AML-193 (cell line): Measurements from ENCODE around the gene MYO10.

Experiments
- DNase-seq, 2 experiments: peaks; one replicate each; lab custom pipeline; 2025; lab: John Stamatoyannopoulos, UW

Gene MYO10

GRCh38 chr5:16812448-16812847 is 123.6 kb downstream of the MYO10 start:
- no peak for DNase-seq

GRCh38 chr5:16810208-16810854 is 125.8 kb downstream of the MYO10 start:
- no peak for DNase-seq

- no peak for DNase-seq
Measured at GRCh38 chr5:16809395-16810207, 126.5 kb downstream of the MYO10 start.

GRCh38 chr5:16809010-16809394 is 127.1 kb downstream of the MYO10 start:
- DNase-seq, result no peak

- no peak for DNase-seq
Measured at GRCh38 chr5:16808021-16808420, 128.1 kb downstream of the MYO10 start.

GRCh38 chr5:16807547-16807864 is 128.6 kb downstream of the MYO10 start:
- DNase-seq, result no peak

- no peak for DNase-seq
Measured at GRCh38 chr5:16806711-16807546, 129.2 kb downstream of the MYO10 start.

GRCh38 chr5:16805486-16805885 is 130.6 kb downstream of the MYO10 start:
- DNase-seq, result no peak

- DNase-seq, result no peak
Measured at GRCh38 chr5:16803831-16804230, 132.3 kb downstream of the MYO10 start.

GRCh38 chr5:16800477-16800876 is 135.6 kb downstream of the MYO10 start:
- DNase-seq, result no peak

GRCh38 chr5:16799796-16800195 is 136.3 kb downstream of the MYO10 start:
- no peak for DNase-seq

GRCh38 chr5:16797951-16798350 is 138.1 kb downstream of the MYO10 start:
- no peak for DNase-seq

- DNase-seq, result no peak
Measured at GRCh38 chr5:16794269-16794913, 141.7 kb downstream of the MYO10 start.

- DNase-seq, result no peak
Measured at GRCh38 chr5:16792598-16793275, 143.4 kb downstream of the MYO10 start.

- no peak for DNase-seq
Measured at GRCh38 chr5:16791904-16792597, 144.0 kb downstream of the MYO10 start.

- DNase-seq, result peak; percentile 17 to 32
Measured at GRCh38 chr5:16791036-16791705, 144.9 kb downstream of the MYO10 start.

GRCh38 chr5:16788957-16789356 is 147.1 kb downstream of the MYO10 start:
- no peak for DNase-seq

GRCh38 chr5:16787278-16787677 is 148.8 kb downstream of the MYO10 start:
- no peak for DNase-seq

GRCh38 chr5:16784843-16785791 is 151.0 kb downstream of the MYO10 start:
- no peak for DNase-seq
